GM12878 (cell line): ENCODE results near the gene GOLT1B. TPM values are rescaled to one million over a fixed set of nuclear protein-coding genes. Genes with fewer than 3 reads are reported as not detected.

ENCODE experiments used
- ATAC-seq: fragments of 200-7000 bp; cut with Tn5 transposase; 3 replicates; pipeline ENCODE4 v1.9.1; 2020; ENCODE audit warnings: mild to moderate bottlenecking, moderate library complexity
- BruUV-seq: library from RNA; stranded (reverse); fragments of 400-500 nt; replicated peaks from 2 replicates; lab custom pipeline; 2021; lab: Mats Ljungman, UMichigan
- CTCF ChIA-PET: fragments of 300-600 bp; sonication (Branson Sonifier 250); formaldehyde crosslinking; extraction: SDS; loops from one replicate; lab custom pipeline; 2021; ENCODE audit warnings: inconsistent platforms; lab: Yijun Ruan, JAX
- POLR2A ChIA-PET: fragments of 350-600 bp; formaldehyde crosslinking; extraction: SDS; loops from one replicate; lab custom pipeline; 2021; ENCODE audit warnings: inconsistent platforms; lab: Charles Lee
- RAD21 ChIA-PET: fragments of 300-600 bp; sonication (Branson Sonifier 250); formaldehyde crosslinking; loops from one replicate; lab custom pipeline; 2023; ENCODE audit warnings: antibody characterized with exemption; ENCODE audit not compliant: unreplicated experiment; lab: Charles Lee
- SMC1A ChIA-PET: fragments of 300-600 bp; sonication (Branson Sonifier 250); formaldehyde crosslinking; loops from one replicate; lab custom pipeline; 2023; ENCODE audit not compliant: unreplicated experiment, uncharacterized antibody; lab: Charles Lee
- DNase-seq: peaks from one replicate; pipeline ENCODE4 v3.0.0-alpha.2; 2011; ENCODE audit warnings: low read depth, low spot score
- FAIRE-seq: peaks from 3 replicates; lab custom pipeline; 2011; peaks lifted over from hg19 to GRCh38; lab: Jason Lieb, UNC
- H2AFZ ChIP-seq: 2 replicates; pipeline ENCODE4 v1.6.0; 2011; ENCODE audit warnings: low read depth, low read length, control low read depth; ENCODE audit not compliant: control insufficient read depth
- H3K27ac ChIP-seq: 2 replicates; pipeline ENCODE4 v1.5.1; 2011; ENCODE audit warnings: control low read depth; ENCODE audit not compliant: control insufficient read depth, insufficient read depth
- H3K27me3 ChIP-seq, 2 experiments: replicated peaks in 1 of 2; 2 replicates each; pipeline versions ENCODE4 v1.6.0 to v1.6.1; 2011; ENCODE audit warnings: low read length in 1 of 2; ENCODE audit not compliant: control insufficient read depth in 2 of 2, insufficient read depth in 2 of 2
- H3K36me3 ChIP-seq, 2 experiments: 2 replicates each; pipeline ENCODE4 v1.5.1; 2011; ENCODE audit warnings: low read length in 1 of 2; ENCODE audit not compliant: control insufficient read depth in 2 of 2, insufficient read depth in 2 of 2
- H3K4me1 ChIP-seq: 2 replicates; pipeline ENCODE4 v1.6.1; 2011; ENCODE audit warnings: mild to moderate bottlenecking, low read length, moderate library complexity, mixed read lengths; ENCODE audit not compliant: control insufficient read depth, insufficient read depth
- H3K4me2 ChIP-seq: 2 replicates; pipeline ENCODE4 v1.6.0; 2011; ENCODE audit warnings: control low read depth; ENCODE audit not compliant: control insufficient read depth, insufficient read depth
- H3K4me3 ChIP-seq: fragments of 200-600 bp; sonication (generic); 2 replicates; pipeline ENCODE4 v1.5.1; 2016
- H3K79me2 ChIP-seq: 2 replicates; pipeline ENCODE4 v1.6.0; 2011; ENCODE audit warnings: low read length; ENCODE audit not compliant: control insufficient read depth, insufficient read depth
- H3K9ac ChIP-seq: 2 replicates; pipeline ENCODE4 v1.8.0; 2011; ENCODE audit warnings: low read length, control low read depth, mixed read lengths; ENCODE audit not compliant: control insufficient read depth, insufficient read depth
- H3K9me3 ChIP-seq: replicated peaks from 3 replicates; pipeline ENCODE4 v1.5.1; 2011; ENCODE audit warnings: mild to moderate bottlenecking, low read length; ENCODE audit not compliant: control insufficient read depth, insufficient read depth
- H4K20me1 ChIP-seq: 2 replicates; pipeline ENCODE4 v1.6.0; 2011; ENCODE audit not compliant: control insufficient read depth, insufficient read depth
- BCL11A ChIP-seq: IDR thresholded peaks from 2 replicates; pipeline ENCODE4 v1.6.1; 2011; ENCODE audit warnings: low read depth, low read length
- CBX3 ChIP-seq: fragments of 200-600 bp; sonication (generic); IDR thresholded peaks from 2 replicates; pipeline ENCODE4 v1.6.1; 2016; ENCODE audit warnings: low read depth, borderline replicate concordance
- EGR1 ChIP-seq, 2 experiments: IDR thresholded peaks; 1 replicate in 1 of 2; 2 replicates in 1 of 2; pipeline ENCODE4 v1.6.1; 2011 to 2012; ENCODE audit warnings: low read depth in 2 of 2, low read length in 2 of 2, borderline replicate concordance in 1 of 2, mild to moderate bottlenecking in 1 of 2, moderate library complexity in 1 of 2
- IRF4 ChIP-seq: IDR thresholded peaks from 2 replicates; pipeline ENCODE4 v1.6.1; 2011; ENCODE audit warnings: low read depth, low read length
- NFXL1 ChIP-seq: fragments of 450-650 bp; IDR thresholded peaks from 2 replicates; pipeline ENCODE4 v1.6.1; 2017; ENCODE audit warnings: antibody characterized with exemption, mild to moderate bottlenecking, borderline replicate concordance
- RB1 ChIP-seq: fragments of 450-650 bp; formaldehyde crosslinking; IDR thresholded peaks from 2 replicates; pipeline ENCODE4 v1.6.1; 2017; ENCODE audit warnings: mild to moderate bottlenecking, borderline replicate concordance
- RUNX3 ChIP-seq: IDR thresholded peaks from 2 replicates; pipeline ENCODE4 v1.6.1; 2012; ENCODE audit warnings: low read length, inconsistent platforms
- SMARCA5 ChIP-seq: fragments of 450-650 bp; IDR thresholded peaks from 2 replicates; pipeline ENCODE4 v1.6.1; 2017; ENCODE audit warnings: mild to moderate bottlenecking
- STAT1 ChIP-seq: fragments of 450-650 bp; conservative IDR thresholded peaks from 2 replicates; pipeline ENCODE4 v1.6.1; 2014; ENCODE audit warnings: antibody characterized with exemption, mild to moderate bottlenecking
- SUZ12 ChIP-seq: fragments of 200-600 bp; sonication (generic); IDR thresholded peaks from one replicate; pipeline ENCODE4 v1.6.1; 2018; ENCODE audit warnings: antibody characterized with exemption, mild to moderate bottlenecking; ENCODE audit not compliant: unreplicated experiment
- TCF12 ChIP-seq: IDR thresholded peaks from 2 replicates; pipeline ENCODE4 v1.6.1; 2011; ENCODE audit warnings: low read depth, mild to moderate bottlenecking, low read length
- ZNF274 ChIP-seq: IDR thresholded peaks from one replicate; pipeline ENCODE4 v1.8.0; 2011; ENCODE audit not compliant: insufficient read length, insufficient read depth
- WGBS: methylation state at CpG from one replicate; pipeline ENCODE4 v1.1.6; 2016; ENCODE audit warnings: low lambda C conversion rate; ENCODE audit not compliant: insufficient replicate concordance, insufficient coverage; ENCODE audit errors: missing lambda C conversion rate; 5-methylcytosine and 5-hydroxymethylcytosine counted together
- in situ Hi-C: fragments of 300-500 bp; cut with MboI; formaldehyde crosslinking; loops from 9 replicates; pipeline ENCODE4 v1.14.3; 2018; ENCODE audit warnings: mixed read lengths
- intact Hi-C: fragments of 100-400 bp; cut with micrococcal nuclease; formaldehyde crosslinking; loops from one replicate; pipeline ENCODE4 v1.14.2; 2022; ENCODE audit not compliant: unreplicated experiment
- polyA plus RNA-seq, 11 experiments: library from polyadenylated mRNA; depleted of rRNA in 4 of 11; unstranded in 6 of 11; stranded (reverse) in 5 of 11; fragments of >200 nt; fragmentation: Nextera tagmentation in 4 of 11; fragmentation: Illumina TruSeq in 1 of 11; extraction: Ambion mirVana in 4 of 11; extraction: Trizol in 1 of 11; gene quantifications; 1 replicate in 1 of 11; 2 replicates in 10 of 11; pipeline versions ENCODE4 v1.2.1 to v1.2.3, GENCODE V29; 2011 to 2016; ENCODE audit warnings: inconsistent platforms in 2 of 11, missing spikeins in 2 of 11, low read depth in 1 of 11
- total RNA-seq, 4 experiments: library from RNA; depleted of rRNA in 3 of 4; stranded (reverse); fragments of >200 nt in 3 of 4; fragmentation: Illumina TruSeq in 1 of 4; extraction: Trizol in 1 of 4; gene quantifications; 2 replicates each; pipeline versions ENCODE4 v1.2.1 to v1.2.3, GENCODE V29; 2013 to 2021
- TF ChIP-seq, protein P1 (sequence below): fragments of 450-650 bp; IDR thresholded peaks from 2 replicates; pipeline ENCODE4 v1.6.1; 2017; ENCODE audit warnings: antibody characterized with exemption, mild to moderate bottlenecking, moderate library complexity
- TF ChIP-seq, protein P2 (sequence below): fragments of 450-650 bp; IDR thresholded peaks from 2 replicates; pipeline ENCODE4 v1.6.1; 2014; ENCODE audit warnings: mild to moderate bottlenecking

The GOLT1B gene
- total and polyA plus RNA-seq, 10 of the 15 experiments (the other 5 are each of a cell fraction or from before 2014, with no cell fraction given) = 18.3 to 77.4 (median 32.9) TPM

DNA sequence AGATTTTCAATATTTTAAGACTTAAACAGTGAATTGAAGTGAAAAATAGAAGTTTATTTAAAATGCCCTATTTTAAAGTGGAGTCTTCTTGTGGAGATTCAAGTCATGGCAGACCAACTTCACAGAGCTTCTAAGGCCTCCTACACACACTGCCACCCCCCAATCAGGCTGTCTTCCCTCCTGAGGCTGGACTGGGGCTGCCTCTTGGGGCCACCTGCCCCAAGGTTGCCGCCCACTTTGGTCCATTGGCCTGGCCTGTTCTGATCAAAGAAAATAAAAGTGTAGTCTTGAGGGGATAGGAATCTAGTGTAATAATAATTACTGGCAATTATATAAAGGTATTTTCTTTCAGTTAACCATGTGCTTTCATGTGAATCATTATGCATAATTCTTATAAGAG is 1.3 kb downstream of the GOLT1B start:
- 33% methylated on average over 1 of the region's 1 CpG for WGBS
- POLR2A ChIA-PET = interaction anchor here (1.3 kb wide), 1 partner anchor 18 kb away, joined by 3 read pairs; no protein-coding TSS in a partner anchor
- Histone ChIP-seq H3K4me3 (peak overlapping the region; percentile 94), H3K4me2 (peak overlapping the region; percentile 95), H4K20me1 (no peaks in the 10 kb centered on the region), H3K4me1 (peaks cover 9% of the 10 kb centered on the region), H3K36me3 (peaks cover 0 to 5% of the 10 kb centered on the region in 2 experiments; a peak in 2 of 4 replicates), H3K9me3 (no peaks in the 10 kb centered on the region), H3K79me2 (peaks cover 73% of the 10 kb centered on the region), H2AFZ (no peak overlapping the region), H3K27ac (peak overlapping the region; percentile 64; the same call in 1 of the 2 replicates), H3K9ac (peak overlapping the region; percentile 99), H3K27me3 (no peaks in the 10 kb centered on the region)
- DNase-seq = no peak
- RAD21 ChIA-PET = no interaction called here
- in situ Hi-C loops = loop anchor here (5.0 kb wide), 1 partner anchor 154 kb away; the partner anchor contains the start of gene LDHB
- BruUV-seq = TSS peak; percentile 53
- SMC1A ChIA-PET = interaction anchor here (1.2 kb wide), 1 partner anchor 154 kb away, joined by 4 read pairs; the partner anchor contains the start of gene LDHB
- intact Hi-C loops = loop anchor here (5.0 kb wide), 2 partner anchors 66 to 154 kb away; partner anchors contain the start of genes LDHB and PYROXD1
- TF ChIP-seq RUNX3 (no peak), STAT1 (no peak), SMARCA5 (no peak), EGR1 (IDR thresholded peaks at IDR 0.05; ENCODE audit: borderline replicate concordance in 1 of 2, low read depth in 2 of 2, low read length in 2 of 2) (no peak), NFXL1 (no peak), BCL11A (no peak)
- no peak for ATAC-seq
- no peak for FAIRE-seq
- CTCF ChIA-PET = interaction anchor here (1.6 kb wide), 1 partner anchor 9 kb away, joined by 4 read pairs; no protein-coding TSS in a partner anchor

DNA sequence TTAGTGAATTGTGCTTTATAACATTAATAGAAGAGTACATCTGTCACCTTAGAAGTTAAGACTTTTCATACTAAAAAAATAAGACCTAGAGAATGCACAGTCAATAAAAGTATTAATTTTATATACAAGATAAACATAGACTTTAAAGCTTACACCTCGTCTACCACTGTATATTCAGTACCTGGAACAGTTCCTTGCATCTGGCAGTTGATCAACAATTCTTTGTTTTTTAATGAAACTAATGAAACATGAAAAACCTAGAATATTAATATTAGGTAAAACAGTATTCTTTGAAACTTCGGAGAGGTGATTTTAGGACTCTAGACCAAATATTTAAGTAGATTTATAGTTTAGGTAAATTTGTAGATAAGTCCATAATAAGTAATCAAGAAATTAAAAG is 4.3 kb downstream of the GOLT1B start:
- H3K4me1 ChIP-seq = peaks cover 8% of the 10 kb centered on the region; the same call in 1 of the 2 replicates
- FAIRE-seq (no peak), DNase-seq (no peak), ATAC-seq (no peak)
- H4K20me1 ChIP-seq = no peaks in the 10 kb centered on the region
- 0 out of 2 replicates have a peak overlapping the region, but pooled peaks have one; percentile 27 for H3K4me2 ChIP-seq
- no peaks in the 10 kb centered on the region for H3K9me3 ChIP-seq
- RAD21 ChIA-PET = interaction anchor here (0.7 kb wide), 1 partner anchor 160 kb away, joined by 3 read pairs; no protein-coding TSS in a partner anchor
- SMC1A ChIA-PET = interaction anchor here (1.7 kb wide), 1 partner anchor 33 kb away, joined by 3 read pairs; no protein-coding TSS in a partner anchor
- no TSS peak for BruUV-seq
- TF ChIP-seq SUZ12 (no peak), RB1 (no peak), TCF12 (no peak), CBX3 (no peak), ZNF274 (no peak), IRF4 (no peak)
- TF ChIP-seq, protein P1, sequence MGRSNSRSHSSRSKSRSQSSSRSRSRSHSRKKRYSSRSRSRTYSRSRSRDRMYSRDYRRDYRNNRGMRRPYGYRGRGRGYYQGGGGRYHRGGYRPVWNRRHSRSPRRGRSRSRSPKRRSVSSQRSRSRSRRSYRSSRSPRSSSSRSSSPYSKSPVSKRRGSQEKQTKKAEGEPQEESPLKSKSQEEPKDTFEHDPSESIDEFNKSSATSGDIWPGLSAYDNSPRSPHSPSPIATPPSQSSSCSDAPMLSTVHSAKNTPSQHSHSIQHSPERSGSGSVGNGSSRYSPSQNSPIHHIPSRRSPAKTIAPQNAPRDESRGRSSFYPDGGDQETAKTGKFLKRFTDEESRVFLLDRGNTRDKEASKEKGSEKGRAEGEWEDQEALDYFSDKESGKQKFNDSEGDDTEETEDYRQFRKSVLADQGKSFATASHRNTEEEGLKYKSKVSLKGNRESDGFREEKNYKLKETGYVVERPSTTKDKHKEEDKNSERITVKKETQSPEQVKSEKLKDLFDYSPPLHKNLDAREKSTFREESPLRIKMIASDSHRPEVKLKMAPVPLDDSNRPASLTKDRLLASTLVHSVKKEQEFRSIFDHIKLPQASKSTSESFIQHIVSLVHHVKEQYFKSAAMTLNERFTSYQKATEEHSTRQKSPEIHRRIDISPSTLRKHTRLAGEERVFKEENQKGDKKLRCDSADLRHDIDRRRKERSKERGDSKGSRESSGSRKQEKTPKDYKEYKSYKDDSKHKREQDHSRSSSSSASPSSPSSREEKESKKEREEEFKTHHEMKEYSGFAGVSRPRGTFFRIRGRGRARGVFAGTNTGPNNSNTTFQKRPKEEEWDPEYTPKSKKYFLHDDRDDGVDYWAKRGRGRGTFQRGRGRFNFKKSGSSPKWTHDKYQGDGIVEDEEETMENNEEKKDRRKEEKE = no peak
- TF ChIP-seq, protein P2, sequence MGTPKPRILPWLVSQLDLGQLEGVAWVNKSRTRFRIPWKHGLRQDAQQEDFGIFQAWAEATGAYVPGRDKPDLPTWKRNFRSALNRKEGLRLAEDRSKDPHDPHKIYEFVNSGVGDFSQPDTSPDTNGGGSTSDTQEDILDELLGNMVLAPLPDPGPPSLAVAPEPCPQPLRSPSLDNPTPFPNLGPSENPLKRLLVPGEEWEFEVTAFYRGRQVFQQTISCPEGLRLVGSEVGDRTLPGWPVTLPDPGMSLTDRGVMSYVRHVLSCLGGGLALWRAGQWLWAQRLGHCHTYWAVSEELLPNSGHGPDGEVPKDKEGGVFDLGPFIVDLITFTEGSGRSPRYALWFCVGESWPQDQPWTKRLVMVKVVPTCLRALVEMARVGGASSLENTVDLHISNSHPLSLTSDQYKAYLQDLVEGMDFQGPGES = no peak
- H3K27me3 ChIP-seq = no peaks in the 10 kb centered on the region
- POLR2A ChIA-PET = interaction anchor here (0.6 to 1.2 kb wide), 2 partner anchors 152 to 554 kb away, joined by 3 to 4 read pairs; partner anchors contain the start of gene LDHB
- H3K79me2 ChIP-seq = peaks cover 59% of the 10 kb centered on the region
- peaks cover 0 to 3% of the 10 kb centered on the region in 2 experiments; a peak in 2 of 4 replicates for H3K36me3 ChIP-seq
- H3K27ac ChIP-seq = no peak overlapping the region
- 50% methylated on average over 2 of the region's 2 CpGs for WGBS
- H3K4me3 ChIP-seq = no peak overlapping the region
- in situ Hi-C loops (no loop called here), intact Hi-C loops (no loop called here)
- H2AFZ ChIP-seq = no peak overlapping the region
- CTCF ChIA-PET = interaction anchor here (0.6 to 1.3 kb wide), 3 partner anchors 19 to 316 kb away, joined by 3 read pairs; no protein-coding TSS in a partner anchor
- H3K9ac ChIP-seq = no peak overlapping the region
